AG09319 (cell line): ENCODE results near the gene CTSC.

ENCODE experiments used
- DNase-seq: peaks from one replicate; pipeline ENCODE4 v3.0.0-alpha.2; 2010; ENCODE audit warnings: low read depth; ENCODE audit errors: extremely low read depth
- CTCF ChIP-seq: IDR thresholded peaks from 2 replicates; pipeline ENCODE4 v1.5.1; 2011; ENCODE audit warnings: low read depth, mild to moderate bottlenecking, inconsistent platforms, low read length, moderate library complexity

The CTSC gene

GRCh38 chr11:88300888-88301487 is 36.5 kb downstream of the CTSC start:
- no peak for DNase-seq

GRCh38 chr11:88297863-88298262 is 39.7 kb downstream of the CTSC start:
- DNase-seq: no peak
- TF ChIP-seq CTCF: no peak

More at GRCh38 chr11:88300888-88301487, 36.5 kb downstream of the CTSC start:
- no peak for TF ChIP-seq CTCF

- TF ChIP-seq CTCF: no peak
- no peak for DNase-seq
Observed at GRCh38 chr11:88297421-88297820, 40.1 kb downstream of the CTSC start.

- no peak for TF ChIP-seq CTCF
- no peak for DNase-seq
Observed at GRCh38 chr11:88295028-88295427, 42.5 kb downstream of the CTSC start.

GRCh38 chr11:88293931-88294330 is 43.6 kb downstream of the CTSC start:
- TF ChIP-seq CTCF: no peak
- DNase-seq: peak; percentile 42

GRCh38 chr11:88292171-88292843 is 45.2 kb downstream of the CTSC start:
- peak; percentile 18 for DNase-seq

More at GRCh38 chr11:88292171-88292843, 45.2 kb downstream of the CTSC start:
- no peak for TF ChIP-seq CTCF
